HG02884 (cell line): ENCODE results near the gene ATP11B.
"Not testable (repeated sequence)": the region's sequence is repeated elsewhere in the genome, so short reads cannot be mapped to it uniquely, and the experiment has no call there.

Experiments
- ATAC-seq: cut with Tn5 transposase; IDR thresholded peaks from one replicate; pipeline ENCODE4 v1.9.1; 2021; ENCODE audit warnings: mild to moderate bottlenecking, moderate library complexity; ENCODE audit not compliant: unreplicated experiment

ATP11B gene

GRCh38 chr3:182794455-182795388, 1.4 kb downstream of the ATP11B start:
- no peak for ATAC-seq

GRCh38 chr3:182795389-182795782, 2.1 kb downstream of the ATP11B start:
- ATAC-seq: no peak

GRCh38 chr3:182796310-182796709, 3.0 kb downstream of the ATP11B start:
- ATAC-seq: no peak

GRCh38 chr3:182797876-182798275, 4.6 kb downstream of the ATP11B start:
- ATAC-seq: no peak

- ATAC-seq: not testable (repeated sequence)
Measured at GRCh38 chr3:182799143-182799542, 5.8 kb downstream of the ATP11B start.

GRCh38 chr3:182800508-182800907, 7.2 kb downstream of the ATP11B start:
- no peak for ATAC-seq

- no peak for ATAC-seq
Measured at GRCh38 chr3:182802413-182803390, 9.4 kb downstream of the ATP11B start.

GRCh38 chr3:182803596-182803995, 10.3 kb downstream of the ATP11B start:
- no peak for ATAC-seq

GRCh38 chr3:182807061-182807460, 13.8 kb downstream of the ATP11B start:
- ATAC-seq: no peak

GRCh38 chr3:182808041-182808770, 14.9 kb downstream of the ATP11B start:
- no peak for ATAC-seq

- no peak for ATAC-seq
Measured at GRCh38 chr3:182809531-182809930, 16.2 kb downstream of the ATP11B start.

GRCh38 chr3:182810574-182811268, 17.4 kb downstream of the ATP11B start:
- ATAC-seq: no peak

GRCh38 chr3:182811269-182811596, 17.9 kb downstream of the ATP11B start:
- no peak for ATAC-seq

- no peak for ATAC-seq
Measured at GRCh38 chr3:182812123-182812522, 18.8 kb downstream of the ATP11B start.

GRCh38 chr3:182814419-182815062, 21.2 kb downstream of the ATP11B start:
- ATAC-seq: no peak

GRCh38 chr3:182816181-182816580, 22.9 kb downstream of the ATP11B start:
- ATAC-seq: no peak

- no peak for ATAC-seq
Measured at GRCh38 chr3:182818296-182818978, 25.1 kb downstream of the ATP11B start.

- no peak for ATAC-seq
Measured at GRCh38 chr3:182821221-182821981, 28.1 kb downstream of the ATP11B start.

GRCh38 chr3:182822260-182822659, 29.0 kb downstream of the ATP11B start:
- not testable (repeated sequence) for ATAC-seq
